Myocyte (in vitro differentiated cells): ENCODE data around the gene YBX3. TPM values are rescaled to one million over a fixed set of nuclear protein-coding genes. Genes with fewer than 3 reads are reported as not detected.

ENCODE experiments used
- DNase-seq: peaks from one replicate; pipeline ENCODE4 v3.0.0-alpha.2; 2012; ENCODE audit warnings: low read depth
- total RNA-seq: library from RNA; depleted of rRNA; stranded (reverse); fragments of >200 nt; gene quantifications from 2 replicates; pipeline ENCODE4 v1.2.3, GENCODE V29; 2014

The YBX3 gene
- total RNA-seq, 1 donor from 2014 or later: 202 TPM

- DNase-seq: no peak
Observed at GRCh38 chr12:10722502-10722904, 620 bp downstream of the YBX3 start.

GRCh38 chr12:10721651-10722501 is 1.2 kb downstream of the YBX3 start:
- peak; percentile 99 for DNase-seq

- peak; percentile 35 for DNase-seq
Observed at GRCh38 chr12:10720974-10721650, 2.0 kb downstream of the YBX3 start.

GRCh38 chr12:10719482-10719881 is 3.6 kb downstream of the YBX3 start:
- DNase-seq: peak; percentile 65

- DNase-seq: peak; percentile 87
Observed at GRCh38 chr12:10718279-10718821, 4.8 kb downstream of the YBX3 start.

- peak; percentile 41 for DNase-seq
Observed at GRCh38 chr12:10717410-10717809, 5.7 kb downstream of the YBX3 start.

- DNase-seq: peak; percentile 84
Observed at GRCh38 chr12:10716704-10717315, 6.3 kb downstream of the YBX3 start.

GRCh38 chr12:10716277-10716676 is 6.8 kb downstream of the YBX3 start:
- no peak for DNase-seq

- no peak for DNase-seq
Observed at GRCh38 chr12:10715491-10715890, 7.6 kb downstream of the YBX3 start.

GRCh38 chr12:10709808-10710207 is 13.3 kb downstream of the YBX3 start:
- DNase-seq: no peak

GRCh38 chr12:10708862-10709261 is 14.3 kb downstream of the YBX3 start:
- peak; percentile 82 for DNase-seq

- no peak for DNase-seq
Observed at GRCh38 chr12:10705655-10706054, 17.5 kb downstream of the YBX3 start.

- no peak for DNase-seq
Observed at GRCh38 chr12:10701843-10702242, 21.3 kb downstream of the YBX3 start.

- DNase-seq: no peak
Observed at GRCh38 chr12:10701131-10701681, 21.9 kb downstream of the YBX3 start.

- no peak for DNase-seq
Observed at GRCh38 chr12:10700581-10700980, 22.5 kb downstream of the YBX3 start.

GRCh38 chr12:10697862-10698261 is 25.3 kb downstream of the YBX3 start:
- DNase-seq: no peak

- DNase-seq: no peak
Observed at GRCh38 chr12:10697156-10697555, 26.0 kb downstream of the YBX3 start.

GRCh38 chr12:10690906-10691305 is 32.2 kb downstream of the YBX3 start:
- peak; percentile 49 for DNase-seq

- DNase-seq: no peak
Observed at GRCh38 chr12:10689146-10689545, 34.0 kb downstream of the YBX3 start.

- DNase-seq: no peak
Observed at GRCh38 chr12:10688042-10688441, 35.1 kb downstream of the YBX3 start.

GRCh38 chr12:10673659-10674384 is 49.3 kb downstream of the YBX3 start, which contains the start of gene STYK1:
TSS of gene STYK1 (minus strand) at chr12:10674052. CDS start at chr12:10634618, 39,434 bp downstream.
- peak; percentile 46 for DNase-seq
